ENCODE results near the gene REST. TPM values are rescaled to one million over a fixed set of nuclear protein-coding genes. Genes with fewer than 3 reads are reported as not detected.

Gene REST
- total RNA-seq, 1 experiment from 2014 or later = 98.1 TPM

DNA sequence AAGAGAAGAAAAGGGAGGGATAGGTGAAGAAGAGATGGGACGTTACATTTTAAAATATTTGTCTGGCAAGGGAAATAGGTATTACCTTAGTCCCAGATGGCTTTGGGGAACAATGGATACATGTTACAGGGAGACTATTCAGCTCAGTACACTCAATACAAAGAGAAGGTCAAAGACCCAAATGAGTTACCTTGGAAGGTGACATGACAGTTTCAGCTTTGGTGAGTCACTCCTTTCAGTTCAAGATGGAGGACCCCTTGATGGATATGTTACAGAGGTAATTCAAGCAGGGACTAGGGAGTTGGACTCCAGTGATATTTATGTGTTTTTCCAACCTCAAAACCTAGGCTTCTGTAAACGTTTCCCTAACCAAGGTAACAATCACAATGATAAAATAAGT is 64.7 kb downstream of the REST start:
- no peak overlapping the region for H2BK12ac ChIP-seq (ENCODE audit: insufficient read length, low read depth, low read length)
- H3K4me2 ChIP-seq (ENCODE audit: insufficient read depth, insufficient read length, low read length) = no peak overlapping the region
- H2BK15ac ChIP-seq (ENCODE audit: low read depth, low read length) = no peak overlapping the region
- H4K91ac ChIP-seq (ENCODE audit: insufficient read length, low read depth, low read length) = no peak overlapping the region
- H3T11ph ChIP-seq (ENCODE audit: low read length) = no peak overlapping the region
- peaks cover 6 to 9% of the 10 kb centered on the region in 2 experiments; a peak in 3 of 4 replicates for H3K4me1 Mint-ChIP-seq
- H3K79me1 ChIP-seq (ENCODE audit: insufficient read depth, low read depth, low read length, poor library complexity, severe bottlenecking) = no peaks in the 10 kb centered on the region
- no peak for DNase-seq
- H3K18ac ChIP-seq (ENCODE audit: insufficient read length, low read depth, low read length) = no peak overlapping the region
- H4K20me1 ChIP-seq (ENCODE audit: control insufficient read depth, insufficient read depth, insufficient read length) = no peaks in the 10 kb centered on the region
- 100% methylated on average over 1 of the region's 2 CpGs for WGBS (ENCODE audit: extremely low coverage, insufficient read length, low lambda C conversion rate)
- H3K27me3 ChIP-seq (ENCODE audit: insufficient read depth, low read length) = no peaks in the 10 kb centered on the region
- no peak overlapping the region for H3K23ac ChIP-seq (ENCODE audit: insufficient read length, low read depth, low read length)
- no peaks in the 10 kb centered on the region; the same call in 1 of the 2 replicates for H3K4me1 ChIP-seq (ENCODE audit: insufficient read depth, low read length)
- H3K9ac ChIP-seq (ENCODE audit: extremely low read depth, insufficient read length, low read length) = no peak overlapping the region
- TF ChIP-seq, protein P1, sequence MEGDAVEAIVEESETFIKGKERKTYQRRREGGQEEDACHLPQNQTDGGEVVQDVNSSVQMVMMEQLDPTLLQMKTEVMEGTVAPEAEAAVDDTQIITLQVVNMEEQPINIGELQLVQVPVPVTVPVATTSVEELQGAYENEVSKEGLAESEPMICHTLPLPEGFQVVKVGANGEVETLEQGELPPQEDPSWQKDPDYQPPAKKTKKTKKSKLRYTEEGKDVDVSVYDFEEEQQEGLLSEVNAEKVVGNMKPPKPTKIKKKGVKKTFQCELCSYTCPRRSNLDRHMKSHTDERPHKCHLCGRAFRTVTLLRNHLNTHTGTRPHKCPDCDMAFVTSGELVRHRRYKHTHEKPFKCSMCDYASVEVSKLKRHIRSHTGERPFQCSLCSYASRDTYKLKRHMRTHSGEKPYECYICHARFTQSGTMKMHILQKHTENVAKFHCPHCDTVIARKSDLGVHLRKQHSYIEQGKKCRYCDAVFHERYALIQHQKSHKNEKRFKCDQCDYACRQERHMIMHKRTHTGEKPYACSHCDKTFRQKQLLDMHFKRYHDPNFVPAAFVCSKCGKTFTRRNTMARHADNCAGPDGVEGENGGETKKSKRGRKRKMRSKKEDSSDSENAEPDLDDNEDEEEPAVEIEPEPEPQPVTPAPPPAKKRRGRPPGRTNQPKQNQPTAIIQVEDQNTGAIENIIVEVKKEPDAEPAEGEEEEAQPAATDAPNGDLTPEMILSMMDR (conservative IDR thresholded peaks at IDR 0.05) = no peak
- H3K4me3 Mint-ChIP-seq = no peak overlapping the region
- H3K4ac ChIP-seq (ENCODE audit: low read depth, low read length) = no peak overlapping the region
- peaks cover 16% of the 10 kb centered on the region for H3K79me2 ChIP-seq (ENCODE audit: insufficient read depth, low read length)
- no peaks in the 10 kb centered on the region for H3K9me3 ChIP-seq (ENCODE audit: control insufficient read depth, low read depth, low read length)
- H3K23me2 ChIP-seq (ENCODE audit: insufficient read length, low read depth, low read length, poor library complexity, severe bottlenecking) = peaks cover 7% of the 10 kb centered on the region
- no peak overlapping the region for H3K27ac ChIP-seq (ENCODE audit: insufficient read length, low read depth, low read length)
- no peaks in the 10 kb centered on the region; a peak in 3 of 5 replicates for H3K9me3 Mint-ChIP-seq
- no peak overlapping the region for H3K14ac ChIP-seq (ENCODE audit: insufficient read depth, low read length)
- H2BK20ac ChIP-seq (ENCODE audit: low read depth, low read length, poor library complexity, severe bottlenecking) = no peak overlapping the region
- H2BK120ac ChIP-seq (ENCODE audit: low read depth, low read length, poor library complexity, severe bottlenecking) = no peak overlapping the region
- no peaks in the 10 kb centered on the region for H3K27me3 Mint-ChIP-seq (ENCODE audit: low read depth)
- no peak overlapping the region for H3K27ac Mint-ChIP-seq
- no peak overlapping the region for H4K5ac ChIP-seq (ENCODE audit: insufficient read length, low read depth, low read length)
- no peak overlapping the region for H2AFZ ChIP-seq (ENCODE audit: low read length)
- H2BK5ac ChIP-seq (ENCODE audit: insufficient read length, low read length) = no peak overlapping the region
- H3K56ac ChIP-seq (ENCODE audit: insufficient read length, low read depth, low read length) = no peak overlapping the region
- H3K36me3 Mint-ChIP-seq (ENCODE audit: insufficient read depth in 1 of 3, low read depth in 3 of 3) = peaks cover 42 to 63% (median 48%) of the 10 kb centered on the region in 3 experiments
- no peak overlapping the region for H2AK5ac ChIP-seq (ENCODE audit: insufficient read length, low read length)
- no peak overlapping the region for H4K8ac ChIP-seq (replicated peaks; ENCODE audit: insufficient read length, low read depth, low read length)

Measured in H9 (cell line).